ENCODE results near the gene PTPN14. TPM values are rescaled to one million over a fixed set of nuclear protein-coding genes. Genes with fewer than 3 reads are reported as not detected.

The PTPN14 gene
- total and polyA plus RNA-seq, 2 of the 4 experiments (the other 2 are of a cell fraction): 21.5 to 31.7 TPM

GRCh38 chr1:214582289-214582891 is 31.0 kb upstream of the PTPN14 start:
- CTCF ChIA-PET: interaction anchor here (0.6 to 2.2 kb wide), 4 partner anchors 8 to 250 kb away, joined by 3 to 13 read pairs (median 4); partner anchors contain the start of gene PTPN14
- Histone ChIP-seq H2BK5ac (ENCODE audit: low read depth, low read length, poor library complexity, severe bottlenecking) (peak overlapping the region; percentile 44), H3K4me3 (ENCODE audit: insufficient read depth, low read depth, low read length) (no peak overlapping the region), H3K18ac (ENCODE audit: low read depth, low read length) (peak overlapping the region; percentile 8; the same call in 1 of the 2 replicates), H3K27me3 (ENCODE audit: control insufficient read depth, insufficient read depth, low read length) (peaks cover 1% of the 10 kb centered on the region; the same call in 1 of the 2 replicates), H3K9me3 (ENCODE audit: control insufficient read depth, insufficient read depth, low read length) (no peaks in the 10 kb centered on the region), H2AK5ac (ENCODE audit: low read depth, low read length) (peak overlapping the region; percentile 48), H3K9ac (ENCODE audit: low read depth, low read length) (no peak overlapping the region), H4K91ac (ENCODE audit: insufficient read depth, low read depth, low read length) (no peak overlapping the region), H3K36me3 (ENCODE audit: control insufficient read depth, insufficient read depth, low read length) (no peaks in the 10 kb centered on the region), H3K56ac (ENCODE audit: extremely low read depth, insufficient read depth, low read length) (no peak overlapping the region), H3K4ac (ENCODE audit: low read depth, low read length) (peak overlapping the region; percentile 0; the same call in 1 of the 2 replicates), H3K4me1 (ENCODE audit: control insufficient read depth, insufficient read depth, low read length) (peaks cover 2% of the 10 kb centered on the region; the same call in 1 of the 2 replicates), H4K5ac (ENCODE audit: low read depth, low read length) (no peak overlapping the region), H2AFZ (replicated peaks; ENCODE audit: low read length, poor library complexity) (no peak overlapping the region), H2AK9ac (replicated peaks; ENCODE audit: low read depth, low read length, poor library complexity) (no peak overlapping the region), H3K27ac (ENCODE audit: insufficient read depth, low read length) (no peak overlapping the region), H2BK20ac (ENCODE audit: low read depth, low read length) (peak overlapping the region; percentile 57; the same call in 1 of the 2 replicates), H4K20me1 (ENCODE audit: insufficient read depth, low read length) (no peaks in the 10 kb centered on the region), H3K79me1 (ENCODE audit: low read depth in 1 of 2, low read length in 2 of 2) (no peaks in the 10 kb centered on the region), H3K23ac (ENCODE audit: low read depth, low read length) (no peak overlapping the region), H3K9me1 (ENCODE audit: insufficient read depth, low read length) (peaks cover 2% of the 10 kb centered on the region; the same call in 1 of the 2 replicates), H2BK15ac (ENCODE audit: low read depth, low read length) (0 out of 3 replicates have a peak overlapping the region, but pooled peaks have one; percentile 12), H3K4me2 (ENCODE audit: low read depth, low read length) (no peak overlapping the region), H3K14ac (replicated peaks; ENCODE audit: low read depth, low read length) (no peak overlapping the region), H2BK120ac (ENCODE audit: low read depth, low read length) (0 out of 2 replicates have a peak overlapping the region, but pooled peaks have one; percentile 7), H4K8ac (ENCODE audit: low read depth in 2 of 2, low read length in 2 of 2) (no peak overlapping the region; a peak in 1 of 4 replicates)
- dilution Hi-C loops (cut with HindIII; ENCODE audit: low sequenced_read_pairs, unreplicated experiment): no loop called here
- WGBS, 2 experiments (ENCODE audit: extremely low coverage in 2 of 2, insufficient read length in 1 of 2): 92% methylated on average over 2 of the region's 7 CpGs; no CpG with 5 or more reads in 1 of the 2 experiments
- POLR2A ChIA-PET (ENCODE audit: unreplicated experiment): no interaction called here
- no peak for TF ChIP-seq ELK1 (IDR thresholded peaks at IDR 0.05; ENCODE audit: borderline replicate concordance, low read depth, low read length)
- no peak for DNase-seq
- no TSS peak for BruUV-seq (replicated peaks)
- no peak; the same call in 1 of the 2 replicates for ATAC-seq (ENCODE audit: low read depth)
- intact Hi-C loops (cut with micrococcal nuclease): loop anchor here (5.0 kb wide), 1 partner anchor 190 kb away; no protein-coding TSS in a partner anchor
- in situ Hi-C loops (cut with MboI; ENCODE audit: low sequenced_read_pairs): loop anchor here (10.0 kb wide), 1 partner anchor 368 kb away; no protein-coding TSS in a partner anchor

Data from IMR-90 (cell line).